Stimulated activated naive CD4-positive, alpha-beta T cell treated with Interleukin-2 at 50 U/mL for 16 hours (primary cell): ENCODE measurements around the gene AKAP13.
A peak's percentile ranks its signal among the peaks of the same experiment; 100 is the strongest.
"Not testable (repeated sequence)": the region's sequence is repeated elsewhere in the genome, so short reads cannot be mapped to it uniquely, and the experiment has no call there.

Experiments used
- DNase-seq: peaks from one replicate; lab custom pipeline; 2025; lab: John Stamatoyannopoulos, UW

Gene AKAP13

DNA sequence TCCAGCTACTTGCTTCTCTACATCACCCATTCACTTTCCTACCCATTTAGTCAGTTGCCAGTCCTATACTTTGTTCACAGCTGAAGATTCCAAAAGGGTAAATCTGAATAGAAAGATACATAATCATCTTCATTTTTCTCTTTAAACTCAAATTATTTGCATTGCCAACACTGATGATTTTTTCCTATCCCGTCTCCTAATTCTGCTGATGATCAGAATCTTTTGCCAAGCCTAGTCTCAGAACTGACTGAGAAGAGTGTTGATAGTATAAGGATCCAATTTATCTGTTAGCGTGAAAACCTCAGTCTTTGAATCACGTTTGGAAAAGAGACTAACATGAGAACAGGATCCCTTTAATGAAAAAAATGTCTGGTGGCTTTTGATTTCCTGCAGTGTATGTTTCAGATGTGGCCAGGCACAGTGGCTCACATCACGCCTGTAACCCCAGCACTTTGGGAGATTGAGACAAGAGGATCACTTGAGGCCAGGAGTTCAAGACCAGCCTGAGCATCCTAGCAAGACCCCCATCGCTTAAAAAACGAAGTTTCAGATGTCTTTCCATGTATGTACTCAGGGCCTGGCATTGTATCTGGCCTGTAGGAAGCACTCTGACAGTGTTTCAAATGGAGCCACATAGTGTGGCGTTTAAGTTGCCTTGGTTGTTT is 244.9 kb downstream of the AKAP13 start:
- peak; percentile 3 for DNase-seq

DNA sequence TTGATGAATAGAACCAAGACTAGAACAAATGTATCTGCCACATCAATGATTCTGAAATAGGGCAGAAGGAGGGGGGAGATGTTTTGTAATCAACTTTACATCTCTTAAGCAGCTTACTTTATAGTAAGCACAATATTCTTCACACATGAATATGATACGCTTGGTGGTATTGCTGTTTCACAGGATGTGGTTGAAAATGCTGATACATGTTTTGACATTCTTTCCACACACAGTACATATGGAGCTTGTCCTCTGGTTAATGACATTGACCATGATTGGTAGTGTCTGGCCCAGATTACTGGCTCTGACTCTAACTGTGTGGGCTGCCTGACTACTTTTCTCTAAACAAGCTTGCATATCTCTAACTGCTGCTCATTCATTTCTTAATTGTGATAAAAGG is 245.5 kb downstream of the AKAP13 start:
- DNase-seq, result peak; percentile 44

DNA sequence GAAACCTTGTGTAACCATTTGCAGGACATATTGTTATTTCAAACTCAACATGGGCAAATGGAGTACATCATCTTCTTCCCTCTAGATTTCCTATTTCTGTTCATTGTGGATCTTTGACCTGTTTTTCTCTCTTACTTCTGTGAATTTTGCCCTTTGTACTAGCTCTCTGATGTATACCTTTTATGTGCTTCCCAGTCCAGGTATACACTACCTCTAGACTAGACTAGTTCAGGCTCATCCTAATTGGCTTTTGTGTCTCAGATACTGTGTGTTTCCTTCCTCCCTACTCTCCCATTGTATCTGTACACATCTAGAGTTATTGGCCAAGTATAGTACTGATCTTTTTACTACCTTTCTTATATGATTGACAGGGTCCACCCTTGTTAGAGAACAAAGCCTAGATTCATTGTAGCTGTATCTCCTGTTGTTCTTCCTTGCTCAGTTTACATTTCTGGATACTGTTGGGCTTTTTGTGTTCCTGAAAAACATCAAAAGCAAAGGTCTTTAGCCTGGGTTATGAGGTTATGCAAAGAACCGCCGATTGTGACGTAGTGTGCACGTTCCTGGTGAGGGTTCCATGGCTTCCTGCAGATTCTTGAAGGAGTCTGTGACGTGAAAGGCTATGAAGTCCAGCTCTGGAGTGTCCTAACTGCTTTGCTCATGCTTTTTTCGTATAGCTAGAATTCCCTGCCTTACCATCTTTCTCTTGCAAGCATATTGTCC is 247.0 kb downstream of the AKAP13 start:
- DNase-seq, result no peak

DNA sequence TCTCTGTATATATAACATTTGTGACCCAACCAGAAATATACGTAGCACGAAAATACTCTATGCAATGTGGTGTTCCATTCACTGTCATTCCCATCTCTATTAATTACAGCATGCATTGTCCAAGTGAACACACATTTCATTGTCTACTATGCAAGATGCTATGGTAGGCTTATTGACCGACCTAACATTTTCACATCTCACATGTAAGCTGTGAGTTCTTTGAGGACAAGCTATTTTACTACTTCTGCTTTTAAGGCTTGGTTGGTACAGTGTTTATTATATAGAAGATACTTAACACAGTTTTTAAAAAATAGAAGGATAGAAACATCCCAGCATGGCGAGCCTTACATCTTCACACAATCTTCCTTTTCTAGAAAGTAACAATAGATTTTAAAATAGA is 249.9 kb downstream of the AKAP13 start:
- no peak for DNase-seq

DNA sequence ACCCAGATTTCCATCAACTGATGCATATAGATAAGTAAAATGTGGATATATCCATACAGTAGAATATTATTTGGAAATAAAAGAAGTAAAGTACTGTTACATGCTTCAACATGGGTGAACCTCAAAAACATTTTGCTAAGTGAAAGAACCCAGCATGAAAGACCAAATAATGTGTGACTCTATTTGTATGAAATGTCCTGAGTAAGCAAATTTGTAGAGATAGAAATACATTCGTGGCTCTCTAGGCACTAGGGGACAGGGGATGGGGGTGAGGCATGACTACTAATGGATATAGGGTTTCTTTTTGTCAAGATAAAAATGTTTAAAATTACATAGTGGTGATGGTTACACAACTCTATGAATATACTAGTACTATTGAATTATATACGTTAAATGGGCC is 250.6 kb downstream of the AKAP13 start:
- DNase-seq, result no peak

DNA sequence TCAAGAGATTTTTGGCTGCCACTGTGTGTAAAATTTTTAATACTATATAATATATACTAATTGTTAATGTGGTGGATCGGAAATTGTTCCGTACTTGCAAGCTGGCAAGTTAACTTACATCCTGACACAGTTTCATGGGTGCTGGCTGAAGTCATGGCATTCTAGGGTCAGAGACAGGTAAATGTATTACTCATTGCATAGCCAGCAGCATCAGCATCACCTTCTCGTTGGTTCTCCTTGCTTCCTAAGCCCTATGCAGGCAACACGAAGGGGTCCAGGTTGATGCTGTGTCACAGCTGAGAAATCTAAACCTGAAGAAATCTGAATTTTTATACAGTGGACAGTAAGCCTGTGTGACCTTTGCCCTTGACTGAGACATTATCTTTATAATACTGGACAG is 251.6 kb downstream of the AKAP13 start:
- no peak for DNase-seq

DNA sequence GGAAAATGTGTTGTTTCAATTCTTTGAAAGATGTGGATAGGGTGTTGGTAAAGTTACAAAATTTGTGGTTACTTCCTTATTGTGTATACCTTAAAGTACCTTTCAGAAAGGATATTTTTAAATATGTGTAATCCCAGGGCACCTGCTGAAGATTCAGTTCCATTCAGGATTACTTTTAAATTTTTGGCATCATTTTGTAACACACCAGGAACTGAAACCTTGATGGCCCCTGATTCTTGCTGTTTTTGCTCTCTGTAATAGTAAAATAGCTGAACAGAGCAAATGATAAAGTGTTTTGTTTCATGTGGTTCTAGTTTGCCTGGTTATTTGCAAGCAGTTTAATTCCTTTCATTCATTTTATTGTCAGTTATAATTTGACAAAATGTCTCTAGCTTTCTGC is 253.5 kb downstream of the AKAP13 start:
- DNase-seq, result no peak

DNA sequence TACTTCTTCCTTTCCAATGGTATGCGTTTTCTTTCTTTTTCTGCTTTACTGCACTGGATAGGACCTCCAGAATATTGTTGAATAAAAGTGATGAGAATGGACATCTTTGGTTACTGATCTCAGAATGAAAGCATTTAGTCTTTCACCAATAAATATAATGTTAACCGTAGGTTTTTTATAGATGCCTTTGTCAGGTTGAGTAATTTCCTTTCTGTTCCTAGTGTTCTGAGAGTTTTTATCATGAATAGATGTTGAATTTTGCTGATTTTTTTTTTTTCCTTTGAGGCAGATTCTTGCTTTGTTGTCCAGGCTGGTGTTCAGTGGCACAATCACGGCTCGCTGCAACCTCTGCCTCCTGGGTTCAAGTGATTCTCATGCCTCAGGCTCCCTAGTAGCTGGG is 255.9 kb downstream of the AKAP13 start:
- DNase-seq, result no peak

DNA sequence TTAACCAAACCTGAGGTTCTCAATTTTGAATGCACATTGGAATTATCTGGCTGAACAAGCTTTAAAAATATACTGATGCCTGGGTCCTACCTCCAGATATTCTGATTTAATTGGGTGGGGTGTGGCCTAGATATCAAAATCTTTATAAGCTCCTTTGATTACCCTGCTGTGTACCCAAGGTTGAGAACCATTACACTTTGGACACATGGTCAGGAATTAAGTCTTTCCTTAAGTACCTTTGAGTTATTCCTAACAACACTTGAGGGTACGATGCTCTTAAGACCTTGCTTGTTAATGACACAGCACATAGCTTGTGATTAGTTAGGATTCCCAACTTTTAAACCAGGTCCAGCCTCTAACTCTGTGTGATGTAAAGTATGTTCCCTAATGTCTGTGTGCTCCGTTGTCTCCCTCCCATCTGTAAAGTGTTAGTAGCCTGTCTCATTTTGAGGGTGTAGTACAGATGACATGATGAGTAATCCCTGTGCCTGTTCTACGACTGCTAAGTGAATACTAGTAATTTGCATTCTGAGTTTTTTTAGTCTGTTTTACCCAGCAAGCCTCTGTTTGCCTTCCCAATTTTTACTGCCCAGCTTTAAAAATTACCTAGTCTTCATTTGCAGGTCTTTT is 259.5 kb downstream of the AKAP13 start:
- DNase-seq, result no peak

DNA sequence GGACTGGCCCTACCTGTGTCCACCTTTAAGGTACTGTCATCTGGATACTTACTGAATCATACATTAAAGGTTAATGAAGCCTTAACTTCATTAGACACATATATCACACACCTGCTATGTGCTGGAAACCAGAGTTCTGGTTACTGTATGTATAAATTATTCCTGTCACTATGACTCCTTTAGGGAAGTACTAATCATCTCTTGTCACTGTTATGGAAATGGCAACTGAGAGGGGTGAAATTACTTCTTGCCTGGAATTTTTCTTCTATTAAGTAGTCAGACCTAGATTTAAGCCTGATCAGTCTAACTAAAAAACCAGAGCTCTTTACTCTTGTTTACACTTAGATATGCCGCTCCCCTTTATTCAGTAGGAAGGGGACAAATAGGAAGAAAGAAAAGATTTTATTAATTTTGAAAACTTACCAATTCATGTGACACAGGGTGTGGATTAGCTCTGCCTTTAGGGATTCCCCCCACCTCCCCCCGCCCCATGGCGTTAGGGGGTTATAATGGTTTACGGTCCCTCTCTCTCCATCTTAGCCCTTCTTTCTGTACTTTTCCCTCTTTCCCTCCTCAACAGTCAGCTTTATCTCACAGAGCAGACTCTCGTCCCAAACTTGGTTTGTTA is 261.8 kb downstream of the AKAP13 start:
- DNase-seq, result no peak

DNA sequence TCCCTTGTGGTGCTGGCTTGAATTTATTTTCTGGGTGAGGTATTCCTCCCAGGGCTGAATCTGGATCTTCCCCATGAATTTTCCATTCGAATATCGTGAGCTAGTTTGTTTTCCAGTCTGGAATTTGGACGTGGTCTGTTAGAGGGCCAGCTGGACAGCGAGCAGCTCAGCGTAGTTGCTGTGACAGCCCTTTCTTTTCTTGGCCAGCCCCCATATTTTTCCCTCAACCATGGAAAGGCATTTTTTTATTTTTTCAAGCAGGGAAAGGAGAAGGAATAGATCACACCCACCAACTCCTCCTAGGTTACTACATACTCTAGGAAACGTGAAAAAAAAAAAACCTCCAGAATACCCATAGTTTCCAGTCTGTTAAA is 262.3 kb downstream of the AKAP13 start:
- DNase-seq, result no peak

DNA sequence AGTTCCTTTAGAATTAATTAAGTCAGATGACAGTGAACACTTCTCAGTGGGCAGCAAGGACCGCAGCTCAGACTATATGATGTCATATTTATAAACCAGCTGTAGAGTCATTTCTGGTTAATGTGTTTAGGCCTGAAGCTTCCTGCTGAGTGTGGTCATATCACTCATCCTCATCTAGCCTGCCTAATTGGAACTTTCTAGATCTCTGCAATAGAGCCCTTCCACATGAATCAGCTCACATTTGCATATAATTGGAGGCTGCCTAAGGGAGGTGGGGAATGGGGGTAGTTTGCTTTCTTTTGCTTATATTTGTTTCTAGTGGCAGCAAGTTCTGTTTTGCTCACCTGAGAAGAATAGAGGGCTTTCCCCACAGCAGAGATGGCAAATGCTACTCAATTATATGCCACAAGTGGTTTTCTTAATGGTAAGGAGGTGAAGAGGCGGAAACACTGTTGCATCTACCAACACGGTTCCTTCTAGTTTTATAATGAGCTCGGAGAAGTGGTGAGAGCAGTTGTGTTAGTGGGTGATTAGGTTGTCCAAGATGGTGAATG is 266.2 kb downstream of the AKAP13 start:
- DNase-seq, result peak; percentile 34

DNA sequence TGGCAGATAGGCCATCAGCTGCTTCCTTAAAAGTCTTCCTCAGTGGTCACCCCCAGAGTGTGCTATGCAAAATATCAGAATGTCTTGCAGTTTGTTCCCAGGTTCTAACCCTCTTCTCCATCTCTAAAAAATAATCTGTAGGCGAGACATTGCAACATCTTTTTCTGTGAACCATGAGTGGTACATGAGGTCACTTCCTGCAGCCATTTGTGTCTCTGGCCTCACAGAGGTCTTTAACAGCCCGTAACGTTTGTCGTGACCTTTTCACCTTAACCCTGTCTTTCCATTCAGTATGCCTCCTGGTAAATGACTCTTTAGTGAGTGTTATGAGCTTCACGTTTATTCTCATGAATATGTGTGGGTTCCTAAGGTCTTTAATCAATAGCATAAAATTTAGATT is 269.0 kb downstream of the AKAP13 start:
- DNase-seq, result peak; percentile 1

DNA sequence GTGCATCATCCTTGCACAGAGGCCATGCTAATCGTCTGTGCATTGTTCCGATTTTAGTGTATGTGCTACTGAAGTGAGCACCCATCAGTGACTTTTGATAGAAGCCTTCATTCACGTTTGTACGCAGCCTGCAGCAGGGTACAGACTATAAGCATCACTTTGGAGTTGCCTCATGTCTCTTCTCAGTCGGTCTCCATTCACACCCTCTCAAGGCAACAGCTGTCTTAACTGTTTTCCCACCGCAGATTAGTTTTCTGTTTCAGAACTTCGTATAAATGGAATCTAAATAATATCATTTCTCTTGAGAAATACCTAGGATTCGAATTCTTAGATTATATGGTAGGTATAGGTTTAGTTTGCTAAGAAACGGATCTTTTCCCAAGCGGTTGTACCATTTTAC is 271.1 kb downstream of the AKAP13 start:
- no peak for DNase-seq

DNA sequence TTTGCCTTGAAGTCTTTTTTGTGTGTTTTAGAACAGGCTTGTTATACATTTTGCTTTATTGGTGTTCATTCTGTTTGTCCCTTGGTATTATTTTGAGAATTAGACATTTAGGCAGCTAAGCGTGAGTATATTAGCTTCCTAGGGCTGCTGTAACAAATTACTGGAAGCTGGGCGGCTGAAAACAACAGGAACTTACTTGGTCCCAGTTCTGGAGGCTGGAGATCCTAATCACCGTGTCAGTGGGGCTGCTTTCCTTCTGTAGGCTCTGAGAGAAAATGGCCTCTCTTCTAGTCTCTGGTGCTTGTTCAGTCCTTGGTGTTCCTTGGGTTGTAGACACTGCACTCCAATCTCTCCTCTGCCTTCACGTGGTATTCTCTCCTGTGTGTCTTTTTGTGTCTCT is 272.1 kb downstream of the AKAP13 start:
- DNase-seq, result no peak

DNA sequence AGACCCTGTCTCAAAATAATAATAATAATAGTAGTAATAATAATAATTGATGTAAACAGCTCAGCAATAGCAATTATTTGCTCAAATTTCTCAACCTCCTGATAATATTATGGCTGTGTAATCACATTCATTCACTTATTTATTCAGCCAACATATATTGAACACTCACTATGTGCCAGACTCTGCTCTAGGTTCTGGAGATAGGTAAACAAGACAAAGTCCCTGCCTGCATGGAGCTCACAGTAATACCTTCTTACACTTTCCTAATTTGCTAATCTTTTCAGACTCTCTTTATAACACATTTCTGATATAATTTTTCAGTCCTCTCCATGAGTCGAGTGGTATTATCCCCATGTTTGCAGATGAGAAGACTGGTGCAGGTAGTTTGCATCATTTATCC is 276.7 kb downstream of the AKAP13 start:
- DNase-seq, result no peak

DNA sequence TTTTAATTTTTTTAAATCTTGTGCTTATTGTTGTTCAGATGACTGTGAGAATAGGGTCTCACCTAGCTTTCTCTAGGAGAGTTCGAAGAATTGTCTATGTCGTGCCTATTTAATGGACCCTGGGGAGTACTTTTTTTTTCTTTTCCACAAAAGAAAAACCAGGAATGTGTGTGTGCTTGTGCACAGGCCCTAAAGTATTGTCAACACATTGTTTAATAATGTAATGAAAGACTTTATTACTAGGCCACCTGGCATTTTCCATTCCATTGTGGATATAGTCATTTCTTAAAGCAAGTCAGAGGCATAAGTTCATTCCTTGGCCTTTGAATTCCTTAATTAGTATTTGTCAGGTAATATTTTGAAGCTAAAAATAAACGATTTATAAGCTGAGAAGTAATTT is 278.4 kb downstream of the AKAP13 start:
- no peak for DNase-seq

DNA sequence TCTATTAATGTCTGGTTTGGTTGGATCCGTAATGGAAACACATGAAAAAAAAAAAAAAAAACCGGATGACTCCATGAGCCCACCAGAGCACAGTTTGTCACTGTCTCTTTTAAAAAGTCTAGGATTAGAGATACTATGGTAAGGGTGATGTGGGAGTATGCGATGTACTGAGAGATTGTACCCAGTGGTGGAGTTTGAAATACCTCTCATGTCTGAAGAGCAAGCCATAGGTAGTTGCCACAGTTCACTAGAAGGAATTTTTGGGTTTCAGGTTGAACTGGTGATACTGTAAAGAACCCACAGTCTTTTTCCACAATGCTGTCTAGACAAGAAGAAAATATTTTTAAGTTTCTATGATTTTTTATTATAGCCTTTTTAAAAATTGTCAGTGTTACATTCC is 281.5 kb downstream of the AKAP13 start:
- DNase-seq, result no peak

DNA sequence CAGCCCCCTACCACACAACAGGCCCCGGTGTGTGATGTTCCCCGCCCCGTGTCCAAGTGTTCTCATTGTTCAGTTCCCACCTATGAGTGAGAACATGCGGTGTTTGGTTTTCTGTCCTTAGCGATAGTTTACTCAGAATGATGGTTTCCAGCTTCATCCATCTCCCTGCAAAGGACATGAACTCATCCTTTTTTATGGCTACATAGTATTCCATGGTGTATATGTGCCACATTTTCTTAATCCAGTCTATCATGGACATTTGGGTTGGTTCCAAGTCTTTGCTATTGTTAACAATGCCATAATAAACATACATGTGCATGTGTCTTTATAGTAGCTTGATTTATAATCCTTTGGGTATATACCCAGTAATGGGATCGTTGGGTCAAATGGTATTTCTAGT is 285.3 kb downstream of the AKAP13 start:
- DNase-seq, result not testable (repeated sequence)

DNA sequence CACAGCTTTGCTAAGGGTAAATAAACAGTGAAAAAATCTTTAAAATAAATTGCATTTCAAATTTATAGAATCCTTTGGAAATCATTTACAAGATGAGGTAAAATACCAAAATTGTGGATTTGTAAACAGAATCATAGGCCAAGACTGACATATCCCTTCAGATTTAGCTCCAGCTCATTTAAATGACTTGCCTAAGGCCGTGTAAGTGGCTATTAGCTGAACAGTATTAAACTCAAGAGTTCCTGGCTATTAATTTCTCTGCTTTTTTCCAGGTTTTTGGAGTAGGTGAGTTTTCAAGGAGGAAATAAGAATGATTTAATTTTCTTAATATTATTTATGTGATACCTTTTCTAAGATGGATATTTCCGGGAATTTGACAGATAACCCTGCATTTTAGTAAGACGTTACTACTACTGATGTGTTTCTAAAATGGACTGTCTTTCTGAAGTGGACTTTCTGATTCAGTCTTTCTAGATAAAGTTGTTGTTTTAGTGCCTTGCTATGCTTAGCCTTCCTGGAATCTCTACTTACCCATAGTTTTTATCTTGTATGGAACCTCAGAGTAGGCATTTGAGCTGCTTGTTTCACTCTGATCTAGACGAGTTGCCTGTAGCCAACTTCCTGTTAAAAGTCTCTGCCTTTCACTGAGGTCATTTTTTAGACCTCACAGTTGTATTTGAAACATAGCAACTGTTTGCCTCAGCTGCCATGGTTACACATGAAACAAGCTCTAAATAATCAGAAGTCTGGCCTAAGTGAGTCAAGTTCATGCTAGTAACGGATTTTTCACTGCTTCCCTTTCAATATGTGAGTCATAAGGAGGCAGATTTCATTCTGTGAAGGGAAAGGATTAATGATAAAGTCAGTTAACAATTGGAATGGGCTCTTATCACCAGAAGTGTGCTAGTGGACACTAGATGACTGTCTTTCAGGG is 287.4 kb downstream of the AKAP13 start:
- DNase-seq, result peak; percentile 5

DNA sequence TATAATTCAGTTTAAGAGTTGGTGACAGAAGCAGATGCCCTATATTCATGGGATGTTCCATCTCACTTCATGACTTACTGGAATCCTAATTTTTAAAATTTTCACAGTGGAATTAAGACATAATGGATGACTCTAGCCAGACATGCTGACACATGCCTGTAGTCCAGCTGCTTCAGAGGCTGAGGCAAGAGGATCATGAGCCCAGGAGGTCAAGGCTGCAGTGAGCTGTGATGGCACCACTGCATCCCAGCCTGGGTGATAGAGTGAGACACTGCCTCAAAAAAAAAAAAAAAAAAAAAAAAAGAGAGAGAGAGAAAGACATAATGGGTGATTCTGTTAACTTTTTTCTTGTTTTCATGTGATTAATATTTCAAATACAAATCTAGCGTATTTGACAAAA is 290.8 kb downstream of the AKAP13 start:
- DNase-seq, result no peak
